NCI-H1092 treated with DMSO at 0.1 percent for 48 hours (cell line): ENCODE measurements around the gene GNB3.

ENCODE experiments used
- DNase-seq: peaks from one replicate; lab custom pipeline; 2025; lab: John Stamatoyannopoulos, UW

Gene GNB3

DNA sequence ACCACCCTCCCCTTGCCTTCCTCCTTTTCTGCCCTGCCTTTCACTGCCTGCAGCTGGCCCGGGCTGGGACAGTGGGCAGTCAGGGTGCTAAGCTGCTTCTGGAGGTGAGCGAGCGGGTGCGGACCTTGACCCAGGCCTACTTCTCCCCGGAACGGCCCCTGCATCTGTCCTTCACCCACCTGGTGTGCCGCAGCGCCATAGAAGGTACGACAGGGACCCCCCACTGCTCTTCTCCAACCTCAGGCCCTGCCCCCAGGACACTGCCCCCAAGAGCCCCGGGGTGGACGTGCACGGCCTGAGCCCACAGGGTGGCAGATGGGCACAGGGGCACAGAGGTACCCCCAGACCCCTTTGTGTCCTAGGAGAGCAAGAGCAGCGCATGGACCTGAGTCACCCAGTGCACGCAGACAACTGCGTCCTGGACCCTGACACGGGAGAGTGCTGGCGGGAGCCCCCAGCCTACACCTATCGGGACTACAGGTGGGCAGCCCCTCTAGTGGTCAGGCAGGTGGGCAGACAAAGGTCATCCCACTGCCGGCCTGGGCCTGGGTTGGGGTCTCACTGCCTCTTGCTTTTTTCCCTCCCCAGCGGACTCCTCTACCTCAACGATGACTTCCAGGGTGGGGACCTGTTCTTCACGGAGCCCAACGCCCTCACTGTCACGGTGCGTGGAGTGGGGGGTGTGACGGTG is 3.2 kb upstream of the GNB3 start:
- no peak for DNase-seq

- DNase-seq = no peak
Observed at GRCh38 chr12:6838854-6839253, 1.9 kb upstream of the GNB3 start.

- no peak for DNase-seq
Observed at GRCh38 chr12:6839482-6840201, 1.1 kb upstream of the GNB3 start.

- no peak for DNase-seq
Observed at GRCh38 chr12:6840330-6840729, 395 bp upstream of the GNB3 start.

DNA sequence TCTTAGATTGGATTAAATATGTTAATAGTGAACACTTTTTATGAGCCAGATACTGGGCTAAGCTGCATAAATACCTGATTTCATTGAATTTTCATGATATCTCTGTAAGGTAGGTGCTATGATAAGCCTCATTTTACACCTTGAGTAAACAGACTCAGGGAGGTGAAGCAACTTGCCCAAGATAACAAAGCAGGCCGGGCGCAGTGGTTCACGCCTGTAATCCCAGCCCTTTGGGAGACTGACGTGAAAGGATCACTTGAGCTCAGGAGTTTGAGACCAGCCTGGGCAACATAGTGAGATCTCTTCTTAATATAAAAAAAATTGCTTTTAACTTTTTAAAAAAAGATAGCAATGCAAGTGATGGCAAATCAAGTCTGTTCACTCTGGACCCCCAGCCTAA is 1.4 kb downstream of the GNB3 start:
- DNase-seq = no peak

DNA sequence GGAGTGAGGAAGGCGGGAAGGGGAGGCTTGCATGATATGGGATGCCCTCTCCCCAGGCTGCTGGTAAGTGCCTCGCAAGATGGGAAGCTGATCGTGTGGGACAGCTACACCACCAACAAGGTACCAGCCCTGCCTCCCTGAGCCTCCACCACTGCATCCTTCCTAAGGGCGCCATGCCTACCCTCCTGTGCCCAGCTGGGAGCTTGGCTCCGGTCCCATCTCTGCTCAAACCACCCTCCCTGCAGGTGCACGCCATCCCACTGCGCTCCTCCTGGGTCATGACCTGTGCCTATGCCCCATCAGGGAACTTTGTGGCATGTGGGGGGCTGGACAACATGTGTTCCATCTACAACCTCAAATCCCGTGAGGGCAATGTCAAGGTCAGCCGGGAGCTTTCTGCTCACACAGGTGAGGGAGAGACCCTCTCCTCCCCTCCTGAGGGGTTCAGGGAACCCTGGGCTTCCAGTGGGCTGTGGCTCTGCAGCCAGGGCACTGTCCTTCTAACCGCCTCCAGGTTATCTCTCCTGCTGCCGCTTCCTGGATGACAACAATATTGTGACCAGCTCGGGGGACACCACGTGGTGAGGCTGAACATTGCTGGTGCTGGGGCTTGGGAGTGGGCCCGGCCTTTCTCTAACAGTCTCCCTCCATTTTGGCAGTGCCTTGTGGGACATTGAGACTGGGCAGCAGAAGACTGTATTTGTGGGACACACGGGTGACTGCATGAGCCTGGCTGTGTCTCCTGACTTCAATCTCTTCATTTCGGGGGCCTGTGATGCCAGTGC is 2.6 kb downstream of the GNB3 start:
- no peak for DNase-seq

DNA sequence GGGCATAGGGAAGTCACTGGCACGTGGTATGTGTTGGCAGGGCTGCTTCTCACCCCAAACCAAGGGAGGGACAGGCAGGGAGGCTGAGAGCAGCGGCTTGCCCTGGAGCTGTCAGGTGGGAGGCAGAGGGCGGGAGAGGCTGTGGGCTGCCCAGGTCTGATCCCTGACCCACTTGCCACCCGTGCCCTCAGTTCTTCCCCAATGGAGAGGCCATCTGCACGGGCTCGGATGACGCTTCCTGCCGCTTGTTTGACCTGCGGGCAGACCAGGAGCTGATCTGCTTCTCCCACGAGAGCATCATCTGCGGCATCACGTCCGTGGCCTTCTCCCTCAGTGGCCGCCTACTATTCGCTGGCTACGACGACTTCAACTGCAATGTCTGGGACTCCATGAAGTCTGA is 4.7 kb downstream of the GNB3 start:
- DNase-seq = no peak

- no peak for DNase-seq
Observed at GRCh38 chr12:6846316-6846869, 5.7 kb downstream of the GNB3 start.

- no peak for DNase-seq
Observed at GRCh38 chr12:6847676-6848075, 7.0 kb downstream of the GNB3 start.

DNA sequence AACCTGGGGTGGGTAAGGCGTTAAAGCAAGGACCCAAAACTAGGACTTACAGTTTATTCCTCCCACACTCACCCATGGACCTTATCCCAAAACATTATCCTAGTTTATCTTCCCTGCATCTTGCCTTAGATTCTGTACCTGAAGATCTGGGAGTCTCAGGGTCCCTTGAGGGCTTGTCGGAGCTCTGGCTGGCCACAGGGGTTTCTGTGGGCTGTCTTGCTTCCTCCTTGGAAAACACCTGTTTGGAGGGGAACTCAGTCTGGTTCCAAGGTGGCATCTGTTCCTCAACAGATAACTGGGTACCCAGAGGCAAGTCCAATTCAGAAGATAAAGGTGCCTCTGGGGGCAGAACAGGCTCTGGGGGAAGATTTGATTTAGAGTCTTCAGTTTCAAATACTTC is 8.7 kb downstream of the GNB3 start:
- no peak for DNase-seq

DNA sequence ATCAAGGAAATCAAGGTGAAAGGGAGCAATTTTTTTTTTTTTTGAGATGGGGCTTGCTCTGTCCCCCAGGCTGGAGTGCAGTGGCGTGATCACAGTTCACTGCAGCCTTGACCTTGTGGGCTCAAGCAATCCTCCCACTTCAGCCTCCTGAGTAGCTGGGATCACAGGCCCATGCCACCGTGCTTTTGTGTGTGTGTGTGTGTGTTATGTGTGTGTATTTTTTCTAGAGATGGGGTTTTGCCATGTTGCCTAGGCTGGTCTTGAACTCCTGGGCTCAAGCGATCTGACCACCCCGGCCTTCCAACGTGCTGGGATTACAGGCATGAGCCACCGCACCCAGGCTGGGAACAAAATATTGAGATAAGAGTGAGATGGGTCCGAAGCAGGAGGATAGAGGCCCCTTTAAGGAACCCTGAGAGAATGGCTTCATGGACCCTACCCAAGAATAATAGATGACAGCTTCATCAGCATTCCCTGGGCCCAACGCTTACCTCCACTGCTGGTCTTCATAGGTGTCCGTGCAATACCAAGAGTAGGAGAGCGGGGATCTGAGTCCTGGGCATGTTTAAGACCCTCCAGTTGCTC is 9.3 kb downstream of the GNB3 start:
- no peak for DNase-seq

GRCh38 chr12:6850796-6851152 is 10.0 kb downstream of the GNB3 start:
- DNase-seq = no peak

GRCh38 chr12:6851153-6851920 is 10.6 kb downstream of the GNB3 start, which contains the start of gene CDCA3:
CDCA3 (minus strand) TSS chr12:6851286; CDS start chr12:6850952, 334 bp downstream.
- peak; percentile 98 for DNase-seq

DNA sequence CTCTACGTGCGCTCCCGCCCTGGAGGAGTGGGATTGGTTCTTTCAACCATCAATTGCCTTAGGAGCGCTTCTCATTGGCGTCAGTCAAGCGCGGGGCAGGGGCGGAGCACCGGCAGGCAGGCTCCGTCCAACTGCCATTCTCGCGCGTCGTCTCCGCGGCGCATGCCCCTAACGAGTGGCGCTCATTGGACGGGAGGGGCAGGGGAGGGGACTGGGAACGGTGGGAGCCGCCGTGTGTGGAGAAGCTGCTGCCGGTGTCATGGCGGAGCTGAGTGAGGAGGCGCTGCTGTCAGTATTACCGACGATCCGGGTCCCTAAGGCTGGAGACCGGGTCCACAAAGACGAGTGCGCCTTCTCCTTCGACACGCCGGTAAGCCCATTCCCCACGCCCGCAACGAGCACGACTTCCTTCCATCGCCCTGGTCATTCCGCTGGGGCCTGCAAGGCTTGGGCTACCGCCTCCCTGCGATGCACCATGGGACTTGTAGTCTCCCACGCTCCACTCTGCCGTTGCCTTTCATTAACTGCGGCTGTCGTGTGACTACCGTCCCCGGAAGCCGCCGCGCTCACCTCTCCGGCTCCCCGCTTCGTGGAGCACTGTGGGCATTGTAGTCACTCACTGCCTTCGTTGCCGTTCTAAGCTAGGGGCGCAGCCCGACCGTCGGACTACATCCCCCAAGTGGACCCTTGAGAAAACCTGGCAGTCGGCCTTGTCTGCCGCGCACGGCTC is 11.4 kb downstream of the GNB3 start, which contains the start of gene USP5:
Gene USP5, plus strand, starts transcription at position 230 of the 730 bp plus-strand sequence. Its CDS starts 30 bp downstream, at position 260.
- DNase-seq = peak; percentile 99

- DNase-seq = no peak
Observed at GRCh38 chr12:6852651-6853354, 12.1 kb downstream of the GNB3 start.

GRCh38 chr12:6853626-6854025 is 12.9 kb downstream of the GNB3 start:
- DNase-seq = no peak

- no peak for DNase-seq
Observed at GRCh38 chr12:6854036-6854435, 13.3 kb downstream of the GNB3 start.

DNA sequence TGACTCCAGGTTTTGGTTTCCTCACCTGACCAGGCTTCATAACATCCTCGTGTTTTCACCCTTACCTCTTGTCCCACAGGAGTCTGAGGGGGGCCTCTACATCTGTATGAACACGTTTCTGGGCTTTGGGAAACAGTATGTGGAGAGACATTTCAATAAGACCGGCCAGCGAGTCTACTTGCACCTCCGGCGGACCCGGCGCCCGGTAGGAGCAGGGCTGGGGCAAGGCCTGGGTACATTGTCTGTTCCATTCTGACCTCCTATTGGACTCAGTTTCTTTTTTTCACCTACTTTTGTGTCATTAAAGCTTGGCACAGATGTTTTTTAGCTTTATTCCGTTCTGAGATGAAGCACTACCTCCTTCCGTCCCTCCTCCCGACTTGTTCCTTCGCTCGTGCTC is 14.6 kb downstream of the GNB3 start:
- no peak for DNase-seq

DNA sequence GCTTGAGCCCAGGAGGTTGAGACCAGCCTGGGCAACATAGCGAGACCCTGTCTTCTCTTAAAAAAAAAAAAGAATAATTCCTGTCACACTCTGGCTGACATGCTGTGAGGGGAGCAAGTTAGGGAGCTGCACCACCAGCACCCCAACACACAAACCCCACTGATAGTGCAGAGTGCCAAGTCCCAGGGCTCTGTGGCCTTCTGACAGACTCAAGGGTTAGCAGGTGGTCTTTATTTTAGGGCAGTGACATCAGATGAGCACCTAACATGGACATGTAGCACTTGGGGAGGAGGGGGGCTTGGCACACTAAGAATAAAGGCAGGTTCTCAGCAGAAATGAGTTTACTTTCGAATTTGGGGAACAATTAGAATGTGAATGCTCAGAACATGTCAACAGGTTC is 18.1 kb downstream of the GNB3 start:
- DNase-seq = no peak

DNA sequence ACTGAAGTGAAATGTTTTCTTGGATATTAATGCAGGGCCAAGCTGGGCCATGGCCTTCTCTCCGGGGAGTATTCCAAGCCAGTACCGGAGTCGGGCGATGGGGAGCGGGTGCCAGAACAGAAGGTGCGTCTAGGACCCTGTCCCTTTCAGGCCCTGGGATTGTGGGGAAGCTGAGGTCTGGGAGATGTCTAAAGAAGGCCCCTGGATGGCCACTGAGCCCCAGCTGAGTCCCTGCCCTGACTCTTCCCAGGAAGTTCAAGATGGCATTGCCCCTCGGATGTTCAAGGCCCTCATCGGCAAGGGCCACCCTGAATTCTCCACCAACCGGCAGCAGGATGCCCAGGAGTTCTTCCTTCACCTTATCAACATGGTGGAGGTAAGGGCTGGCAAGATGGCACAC is 19.4 kb downstream of the GNB3 start:
- no peak for DNase-seq
